Measurements from ENCODE around the gene PDZD2. TPM values are rescaled to one million over a fixed set of nuclear protein-coding genes. Genes with fewer than 3 reads are reported as not detected.
A peak's percentile ranks its signal among the peaks of the same experiment; 100 is the strongest.

PDZD2 gene
- total RNA-seq, 1 donor from 2014 or later, result 1.1 TPM

DNA sequence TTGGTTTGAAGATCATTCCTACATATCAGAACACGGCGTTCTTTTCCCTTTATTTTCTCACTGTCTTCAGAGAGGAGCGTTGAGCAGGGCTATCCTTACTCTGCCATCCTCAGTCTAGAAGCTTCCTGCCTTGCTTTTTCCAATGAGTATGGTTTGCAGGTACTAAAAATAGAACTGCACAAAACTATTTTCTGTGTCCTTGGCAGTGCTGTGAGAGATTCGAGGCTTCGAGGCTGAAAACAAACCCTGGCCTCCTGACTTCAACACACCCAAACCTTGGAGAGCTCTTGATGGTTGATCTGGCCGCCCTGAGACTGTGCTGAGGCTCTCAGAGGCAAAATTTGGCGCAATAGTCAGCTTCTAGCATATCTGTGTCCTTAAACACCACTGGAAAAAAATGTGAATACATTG lies 456.3 kb downstream of the PDZD2 start:
- H3K36me3 ChIP-seq, result no peaks in the 10 kb centered on the region
- H3K4me3 Mint-ChIP-seq, result no peak overlapping the region

GRCh38 chr5:32096891-32097595 lies 458.1 kb downstream of the PDZD2 start:
- Histone ChIP-seq H3K27ac (no peak overlapping the region), H2AFZ (replicated peaks) (no peak overlapping the region), H3K4me1 (peaks cover 7% of the 10 kb centered on the region), H3K27me3 (no peaks in the 10 kb centered on the region), H3K9me3 (ENCODE audit: low read depth) (no peaks in the 10 kb centered on the region), H3K36me3 (no peaks in the 10 kb centered on the region), H3K4me2 (no peak overlapping the region), H3K9ac (no peak overlapping the region), H3K4me3 (no peak overlapping the region), H3F3A (ENCODE audit: low read depth) (no peaks in the 10 kb centered on the region), H3K79me2 (ENCODE audit: low read depth) (no peaks in the 10 kb centered on the region), H4K20me1 (ENCODE audit: low read depth) (no peaks in the 10 kb centered on the region)
- Mint-ChIP-seq H3K4me1 (peaks cover 6% of the 10 kb centered on the region), H3K27ac (peak overlapping the region; percentile 70), H3K9me3 (no peaks in the 10 kb centered on the region), H3K27me3 (ENCODE audit: insufficient read depth, low read depth) (peaks cover 2% of the 10 kb centered on the region), H3K36me3 (peaks cover 10% of the 10 kb centered on the region), H3K4me3 (no peak overlapping the region)
- DNase-seq (ENCODE audit: low spot score), result no peak
- TF ChIP-seq EZH2phosphoT487 (IDR thresholded peaks at IDR 0.05), result no peak
- TF ChIP-seq EZH2 (IDR thresholded peaks at IDR 0.05), result no peak

More for the DNA sequence above, 456.3 kb downstream of the PDZD2 start:
- Mint-ChIP-seq H3K36me3 (peaks cover 9% of the 10 kb centered on the region), H3K4me1 (peaks cover 5% of the 10 kb centered on the region), H3K27ac (peak overlapping the region; percentile 46), H3K27me3 (ENCODE audit: insufficient read depth, low read depth) (peaks cover 2% of the 10 kb centered on the region), H3K9me3 (no peaks in the 10 kb centered on the region)
- Histone ChIP-seq H3K4me2 (no peak overlapping the region), H3K4me3 (no peak overlapping the region), H3K79me2 (ENCODE audit: low read depth) (no peaks in the 10 kb centered on the region), H4K20me1 (ENCODE audit: low read depth) (no peaks in the 10 kb centered on the region), H3K27ac (no peak overlapping the region), H3K27me3 (no peaks in the 10 kb centered on the region), H3K9ac (no peak overlapping the region), H3K4me1 (peaks cover 7% of the 10 kb centered on the region), H3F3A (ENCODE audit: low read depth) (no peaks in the 10 kb centered on the region), H2AFZ (replicated peaks) (no peak overlapping the region), H3K9me3 (ENCODE audit: low read depth) (no peaks in the 10 kb centered on the region)
- no peak for DNase-seq (ENCODE audit: low spot score)
- TF ChIP-seq, protein P1, sequence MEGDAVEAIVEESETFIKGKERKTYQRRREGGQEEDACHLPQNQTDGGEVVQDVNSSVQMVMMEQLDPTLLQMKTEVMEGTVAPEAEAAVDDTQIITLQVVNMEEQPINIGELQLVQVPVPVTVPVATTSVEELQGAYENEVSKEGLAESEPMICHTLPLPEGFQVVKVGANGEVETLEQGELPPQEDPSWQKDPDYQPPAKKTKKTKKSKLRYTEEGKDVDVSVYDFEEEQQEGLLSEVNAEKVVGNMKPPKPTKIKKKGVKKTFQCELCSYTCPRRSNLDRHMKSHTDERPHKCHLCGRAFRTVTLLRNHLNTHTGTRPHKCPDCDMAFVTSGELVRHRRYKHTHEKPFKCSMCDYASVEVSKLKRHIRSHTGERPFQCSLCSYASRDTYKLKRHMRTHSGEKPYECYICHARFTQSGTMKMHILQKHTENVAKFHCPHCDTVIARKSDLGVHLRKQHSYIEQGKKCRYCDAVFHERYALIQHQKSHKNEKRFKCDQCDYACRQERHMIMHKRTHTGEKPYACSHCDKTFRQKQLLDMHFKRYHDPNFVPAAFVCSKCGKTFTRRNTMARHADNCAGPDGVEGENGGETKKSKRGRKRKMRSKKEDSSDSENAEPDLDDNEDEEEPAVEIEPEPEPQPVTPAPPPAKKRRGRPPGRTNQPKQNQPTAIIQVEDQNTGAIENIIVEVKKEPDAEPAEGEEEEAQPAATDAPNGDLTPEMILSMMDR (IDR thresholded peaks at IDR 0.05), result no peak
- TF ChIP-seq EZH2 (IDR thresholded peaks at IDR 0.05) (no peak), EZH2phosphoT487 (IDR thresholded peaks at IDR 0.05) (no peak)

DNA sequence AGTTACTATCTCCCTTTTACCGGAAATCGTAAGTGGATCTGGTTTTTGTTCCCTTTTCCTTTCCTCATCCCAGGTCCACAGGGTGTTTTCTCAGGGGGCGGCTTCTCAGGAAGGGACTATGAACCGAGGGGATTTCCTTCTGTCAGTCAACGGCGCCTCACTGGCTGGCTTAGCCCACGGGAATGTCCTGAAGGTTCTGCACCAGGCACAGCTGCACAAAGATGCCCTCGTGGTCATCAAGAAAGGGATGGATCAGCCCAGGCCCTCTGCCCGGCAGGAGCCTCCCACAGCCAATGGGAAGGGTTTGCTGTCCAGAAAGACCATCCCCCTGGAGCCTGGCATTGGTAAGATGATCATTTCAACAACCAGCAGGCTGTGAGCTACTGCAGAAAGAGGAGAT lies 459.4 kb downstream of the PDZD2 start:
- peaks cover 6% of the 10 kb centered on the region for H3K4me1 Mint-ChIP-seq

More for the DNA sequence above, 459.4 kb downstream of the PDZD2 start:
- H3K27me3 Mint-ChIP-seq (ENCODE audit: insufficient read depth, low read depth), result peaks cover under 1% of the 10 kb centered on the region
- Histone ChIP-seq H2AFZ (replicated peaks) (no peak overlapping the region), H3K4me1 (peaks cover 7% of the 10 kb centered on the region), H3K4me3 (no peak overlapping the region), H3K36me3 (no peaks in the 10 kb centered on the region), H4K20me1 (ENCODE audit: low read depth) (no peaks in the 10 kb centered on the region), H3K79me2 (ENCODE audit: low read depth) (no peaks in the 10 kb centered on the region), H3F3A (ENCODE audit: low read depth) (no peaks in the 10 kb centered on the region), H3K27ac (no peak overlapping the region), H3K9me3 (ENCODE audit: low read depth) (no peaks in the 10 kb centered on the region), H3K9ac (no peak overlapping the region), H3K27me3 (no peaks in the 10 kb centered on the region), H3K4me2 (no peak overlapping the region)
- no peak overlapping the region for H3K4me3 Mint-ChIP-seq
- DNase-seq (ENCODE audit: low spot score), result no peak
- TF ChIP-seq, protein P1 (IDR thresholded peaks at IDR 0.05), result no peak
- TF ChIP-seq EZH2phosphoT487 (IDR thresholded peaks at IDR 0.05) (no peak), EZH2 (IDR thresholded peaks at IDR 0.05) (no peak)
- peaks cover 13% of the 10 kb centered on the region for H3K36me3 Mint-ChIP-seq
- no peaks in the 10 kb centered on the region for H3K9me3 Mint-ChIP-seq
- H3K27ac Mint-ChIP-seq, result no peak overlapping the region

Measured in neural progenitor cell (in vitro differentiated cells).